Tibial nerve (tissue), 4 donors: Measurements from ENCODE around the gene CCDC177. TPM values are rescaled to one million over a fixed set of nuclear protein-coding genes. Genes with fewer than 3 reads are reported as not detected.

Source experiments
- DNase-seq, 2 donors: peaks; one replicate each; pipeline ENCODE4 v3.0.0-alpha.2; 2019; ENCODE audit warnings: low spot score in 2 of 2
- H3K27ac ChIP-seq, 4 donors: fragments of 200-600 bp; sonication (generic) in 3 of 4; one replicate each; pipeline ENCODE4 v1.5.1; 2017 to 2019; ENCODE audit warnings: mild to moderate bottlenecking in 1 of 4
- H3K27me3 ChIP-seq, 2 donors: fragments of 200-600 bp; sonication (generic) in 1 of 2; one replicate each; pipeline versions ENCODE4 v1.5.1 to v1.6.0; 2017 to 2019
- H3K36me3 ChIP-seq, 3 donors: fragments of 200-600 bp; sonication (generic); one replicate each; pipeline ENCODE4 v1.5.1; 2018 to 2019
- H3K4me1 ChIP-seq, 4 donors: fragments of 200-600 bp; sonication (generic) in 3 of 4; one replicate each; pipeline ENCODE4 v1.5.1; 2017 to 2019
- H3K4me3 ChIP-seq, 4 donors: fragments of 200-600 bp; sonication (generic) in 3 of 4; one replicate each; pipeline ENCODE4 v1.5.1; 2017 to 2019; ENCODE audit warnings: mild to moderate bottlenecking in 1 of 4, moderate library complexity in 1 of 4
- H3K9me3 ChIP-seq, 4 donors: fragments of 200-600 bp; sonication (generic) in 3 of 4; one replicate each; pipeline ENCODE4 v1.5.1; 2017 to 2019
- EP300 ChIP-seq, 2 donors: sonication (generic); formaldehyde crosslinking; IDR thresholded peaks; one replicate each; pipeline ENCODE4 v1.6.1; 2017; ENCODE audit warnings: antibody characterized with exemption in 2 of 2, mild to moderate bottlenecking in 1 of 2
- POLR2A ChIP-seq, 2 donors: fragments of 450-650 bp; IDR thresholded peaks; one replicate each; pipeline ENCODE4 v1.6.1; 2017; ENCODE audit warnings: antibody characterized with exemption in 2 of 2, mild to moderate bottlenecking in 2 of 2, moderate library complexity in 2 of 2
- WGBS, 2 donors: methylation state at CpG; one replicate each; pipeline ENCODE4 v1.1.5; 2018; 5-methylcytosine and 5-hydroxymethylcytosine counted together
- total RNA-seq, 4 donors: library from RNA; depleted of rRNA; stranded (reverse); fragments of >200 nt; gene quantifications; one replicate each; pipeline ENCODE4 v1.1.0, GENCODE V29; 2016
- TF ChIP-seq, protein P1 (sequence below), 5 experiments: fragments of 200-600 bp in 3 of 5; fragments of 450-650 bp in 2 of 5; sonication (generic) in 3 of 5; IDR thresholded peaks; one replicate each; pipeline ENCODE4 v1.5.1; 2016 to 2019; ENCODE audit warnings: antibody characterized with exemption in 5 of 5, mild to moderate bottlenecking in 3 of 5, moderate library complexity in 2 of 5

Gene CCDC177
- total RNA-seq, 4 donors from 2014 or later = not detected

DNA sequence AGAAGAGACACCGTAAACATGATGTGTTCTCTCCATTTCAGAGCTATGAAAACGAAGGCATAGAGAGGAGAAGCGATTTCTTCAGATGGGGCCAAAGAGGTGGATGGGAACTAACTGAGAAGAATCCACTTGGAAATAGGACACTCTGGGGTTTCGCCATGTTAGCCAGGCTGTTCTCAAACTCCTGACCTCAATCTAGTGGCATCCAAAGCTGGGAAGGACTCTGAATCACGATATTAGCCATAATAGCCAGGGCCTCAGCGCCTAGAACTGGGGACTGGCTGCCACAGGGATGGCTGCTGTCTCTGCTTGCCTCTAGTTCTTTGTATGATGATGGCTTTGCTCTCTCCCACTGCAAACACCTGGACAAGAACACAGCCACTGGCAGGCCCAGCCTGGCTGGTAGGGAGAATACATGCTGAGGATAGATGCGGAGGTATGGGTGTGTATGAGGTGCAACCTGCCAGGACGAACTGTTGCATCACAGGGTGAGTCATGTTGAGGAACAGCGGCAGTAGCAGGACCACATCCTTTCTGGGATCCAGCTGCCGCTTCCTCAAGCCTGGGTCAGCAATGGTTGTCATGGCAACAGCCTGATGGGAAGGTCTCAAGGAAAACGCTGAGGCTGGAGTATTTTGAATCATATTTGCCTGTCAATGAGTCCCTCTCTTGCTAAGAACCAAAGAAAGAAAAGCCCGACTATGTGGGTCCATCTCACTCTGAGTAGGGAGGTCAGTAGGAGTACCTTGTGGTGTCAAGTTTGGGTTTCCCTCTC is 31.1 kb downstream of the CCDC177 start:
- Histone ChIP-seq H3K27me3 (peaks cover 0 to 12% of the 10 kb centered on the region in 2 donors), H3K4me3 (no peak overlapping the region), H3K27ac (no peak overlapping the region), H3K36me3 (no peaks in the 10 kb centered on the region), H3K9me3 (no peaks in the 10 kb centered on the region), H3K4me1 (peaks cover 0 to 7% (median 3%) of the 10 kb centered on the region in 4 donors)
- WGBS, 2 donors = 54 to 55% methylated on average over 12 of the region's 12 CpGs
- DNase-seq = peak in 1 of 2 donors; percentile 45
- TF ChIP-seq POLR2A (IDR thresholded peaks at IDR 0.05) (no peak), EP300 (IDR thresholded peaks at IDR 0.05) (peak in 1 of 2 donors; percentile 17)
- TF ChIP-seq, protein P1, sequence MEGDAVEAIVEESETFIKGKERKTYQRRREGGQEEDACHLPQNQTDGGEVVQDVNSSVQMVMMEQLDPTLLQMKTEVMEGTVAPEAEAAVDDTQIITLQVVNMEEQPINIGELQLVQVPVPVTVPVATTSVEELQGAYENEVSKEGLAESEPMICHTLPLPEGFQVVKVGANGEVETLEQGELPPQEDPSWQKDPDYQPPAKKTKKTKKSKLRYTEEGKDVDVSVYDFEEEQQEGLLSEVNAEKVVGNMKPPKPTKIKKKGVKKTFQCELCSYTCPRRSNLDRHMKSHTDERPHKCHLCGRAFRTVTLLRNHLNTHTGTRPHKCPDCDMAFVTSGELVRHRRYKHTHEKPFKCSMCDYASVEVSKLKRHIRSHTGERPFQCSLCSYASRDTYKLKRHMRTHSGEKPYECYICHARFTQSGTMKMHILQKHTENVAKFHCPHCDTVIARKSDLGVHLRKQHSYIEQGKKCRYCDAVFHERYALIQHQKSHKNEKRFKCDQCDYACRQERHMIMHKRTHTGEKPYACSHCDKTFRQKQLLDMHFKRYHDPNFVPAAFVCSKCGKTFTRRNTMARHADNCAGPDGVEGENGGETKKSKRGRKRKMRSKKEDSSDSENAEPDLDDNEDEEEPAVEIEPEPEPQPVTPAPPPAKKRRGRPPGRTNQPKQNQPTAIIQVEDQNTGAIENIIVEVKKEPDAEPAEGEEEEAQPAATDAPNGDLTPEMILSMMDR (IDR thresholded peaks at IDR 0.05) = no peak

DNA sequence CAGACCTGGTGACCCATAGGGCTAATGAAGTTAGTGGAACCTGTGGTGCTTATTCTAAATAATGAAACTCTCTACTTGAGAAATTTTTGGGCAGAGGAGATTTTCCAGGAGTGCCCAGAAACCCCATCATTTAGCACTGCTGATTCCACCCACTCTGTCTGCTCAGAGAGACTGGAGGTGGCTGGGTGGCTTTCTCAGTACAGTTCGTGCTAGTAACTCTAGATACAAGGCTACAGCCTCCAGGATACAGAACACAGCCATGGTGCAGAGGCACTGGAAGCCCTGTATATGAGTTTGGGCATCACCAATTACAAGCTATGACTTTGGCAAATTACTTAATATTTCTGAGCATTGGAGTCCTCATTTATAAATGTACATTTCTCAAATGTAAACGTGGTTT is 32.4 kb downstream of the CCDC177 start:
- Histone ChIP-seq H3K27me3 (no peaks in the 10 kb centered on the region), H3K36me3 (no peaks in the 10 kb centered on the region), H3K9me3 (no peaks in the 10 kb centered on the region), H3K27ac (no peak overlapping the region), H3K4me1 (no peaks in the 10 kb centered on the region), H3K4me3 (no peak overlapping the region)
- 53 to 71% methylated on average over 2 of the region's 2 CpGs for WGBS, 2 donors
- DNase-seq = no peak
- TF ChIP-seq, protein P1 (IDR thresholded peaks at IDR 0.05) = no peak
- TF ChIP-seq EP300 (IDR thresholded peaks at IDR 0.05) = no peak
- no peak for TF ChIP-seq POLR2A (IDR thresholded peaks at IDR 0.05)

DNA sequence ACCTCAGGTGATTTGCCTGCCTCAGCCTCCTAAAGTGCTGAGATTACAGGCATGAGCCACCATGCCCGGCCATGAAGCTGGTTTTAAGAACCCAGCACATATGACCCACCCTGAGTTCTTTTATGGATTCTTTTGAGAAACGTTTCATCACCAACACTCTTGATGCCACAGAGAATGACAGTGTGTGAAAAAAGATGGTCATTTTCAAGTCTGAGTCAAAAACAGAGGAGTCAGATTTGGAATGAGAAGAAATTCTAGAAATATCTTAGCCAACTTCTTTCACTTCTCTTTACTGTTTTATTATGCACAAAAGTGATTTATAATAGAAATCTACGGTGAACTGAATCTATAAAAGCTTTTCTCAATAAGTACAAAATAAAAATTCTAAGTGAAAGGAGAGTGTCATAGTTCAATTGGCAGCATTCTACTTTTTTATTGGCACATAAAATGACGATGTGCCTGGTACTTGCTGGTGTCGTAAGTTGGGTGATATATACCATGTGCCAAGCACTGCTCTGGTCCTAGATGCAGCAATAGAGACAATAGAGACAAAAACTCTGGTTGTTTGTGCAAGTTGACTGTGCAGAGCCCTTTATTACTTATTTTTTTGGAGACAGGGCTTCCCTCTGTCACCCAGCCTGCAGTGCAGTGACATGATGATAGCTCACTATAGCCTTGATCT is 33.9 kb downstream of the CCDC177 start:
- no peaks in the 10 kb centered on the region for H3K4me1 ChIP-seq
- no peak for TF ChIP-seq POLR2A (IDR thresholded peaks at IDR 0.05)
- TF ChIP-seq, protein P1 (IDR thresholded peaks at IDR 0.05) = no peak
- TF ChIP-seq EP300 (IDR thresholded peaks at IDR 0.05) = no peak
- no peak overlapping the region for H3K27ac ChIP-seq
- 53 to 57% methylated on average over 5 of the region's 5 CpGs for WGBS, 2 donors
- DNase-seq = no peak
- H3K4me3 ChIP-seq = no peak overlapping the region
- no peaks in the 10 kb centered on the region for H3K9me3 ChIP-seq
- H3K27me3 ChIP-seq = no peaks in the 10 kb centered on the region
- no peaks in the 10 kb centered on the region for H3K36me3 ChIP-seq

DNA sequence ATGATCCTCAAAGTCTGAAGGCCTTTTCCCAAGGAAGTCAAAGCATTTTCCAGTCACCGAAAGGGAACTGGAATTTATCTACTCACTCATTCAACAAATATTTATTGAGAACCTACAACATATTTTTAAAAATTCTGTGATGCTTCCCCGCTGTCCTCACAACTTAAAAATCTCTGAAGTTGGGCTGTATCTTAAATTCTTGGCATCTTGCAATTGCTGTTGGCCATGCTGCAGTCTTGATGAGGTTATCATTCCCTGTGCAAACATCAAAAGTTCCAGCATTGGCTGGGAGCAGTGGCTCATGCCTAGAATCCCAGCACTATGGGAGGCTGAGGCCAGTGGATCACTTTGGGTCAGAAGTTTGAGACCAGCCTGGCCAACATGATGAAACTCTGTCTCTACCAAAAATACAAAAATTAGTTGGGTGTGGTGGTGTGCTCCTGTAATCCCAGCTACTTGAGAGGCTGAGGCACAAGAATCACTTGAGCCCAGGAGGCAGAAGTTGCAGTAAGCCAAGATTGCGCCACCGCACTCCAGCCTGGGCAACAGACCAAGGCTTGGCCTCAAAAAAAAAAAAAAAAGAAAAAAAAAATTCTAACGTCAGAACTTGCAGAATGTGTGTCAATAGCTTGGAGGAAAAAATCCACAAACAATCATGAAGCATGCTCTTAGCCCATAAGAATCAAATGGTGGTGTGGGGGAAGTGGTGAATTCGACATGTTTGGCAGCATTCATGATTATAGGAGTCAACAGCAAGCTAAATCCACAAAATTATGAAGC is 34.9 kb downstream of the CCDC177 start:
- H3K4me1 ChIP-seq = peaks cover 0 to 4% (median 0%) of the 10 kb centered on the region in 4 donors

DNA sequence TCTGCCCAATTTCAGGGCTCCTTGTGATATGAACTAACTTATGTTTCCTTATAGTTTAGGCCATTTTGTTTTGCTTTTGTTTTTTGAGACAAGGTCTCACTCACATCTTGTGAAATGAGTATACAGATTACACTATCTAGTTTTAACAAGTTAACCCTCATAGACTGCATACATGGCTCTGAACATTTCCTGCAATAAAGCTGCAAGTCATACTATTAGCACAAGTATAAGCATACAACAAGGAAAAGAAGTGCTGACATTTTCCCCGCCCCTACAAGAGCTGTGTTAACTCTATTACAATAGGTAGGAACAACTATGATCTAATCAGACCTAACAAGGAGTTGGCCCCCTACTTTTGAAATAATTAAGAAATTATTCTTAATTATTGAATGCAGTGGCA is 35.9 kb downstream of the CCDC177 start:
- H3K36me3 ChIP-seq = no peaks in the 10 kb centered on the region
- peaks cover 0 to 4% (median 0%) of the 10 kb centered on the region in 4 donors for H3K4me1 ChIP-seq
- H3K27me3 ChIP-seq = no peaks in the 10 kb centered on the region
- WGBS, 2 donors = 96% methylated on average over 1 of the region's 1 CpG
- no peak overlapping the region for H3K4me3 ChIP-seq
- no peak overlapping the region for H3K27ac ChIP-seq
- TF ChIP-seq POLR2A (IDR thresholded peaks at IDR 0.05) (no peak), EP300 (IDR thresholded peaks at IDR 0.05) (no peak)
- TF ChIP-seq, protein P1 (IDR thresholded peaks at IDR 0.05) = no peak
- no peaks in the 10 kb centered on the region for H3K9me3 ChIP-seq
- no peak for DNase-seq

More for the DNA sequence above, 34.9 kb downstream of the CCDC177 start:
- TF ChIP-seq POLR2A (IDR thresholded peaks at IDR 0.05) = no peak
- peak in 1 of 2 donors; percentile 57 for TF ChIP-seq EP300 (IDR thresholded peaks at IDR 0.05)
- H3K27me3 ChIP-seq = no peaks in the 10 kb centered on the region
- WGBS, 2 donors = 42 to 56% methylated on average over 6 of the region's 6 CpGs
- no peaks in the 10 kb centered on the region for H3K9me3 ChIP-seq
- H3K4me3 ChIP-seq = no peak overlapping the region
- no peak overlapping the region for H3K27ac ChIP-seq
- H3K36me3 ChIP-seq = no peaks in the 10 kb centered on the region
- DNase-seq = peak in 1 of 2 donors; percentile 25
